GM21526 (cell line): ENCODE results near the gene C17orf67.

Source experiments
- ATAC-seq: cut with Tn5 transposase; IDR thresholded peaks from one replicate; pipeline ENCODE4 v1.9.1; 2021; ENCODE audit warnings: moderate library complexity; ENCODE audit not compliant: unreplicated experiment, low FRiP score

Gene C17orf67

DNA sequence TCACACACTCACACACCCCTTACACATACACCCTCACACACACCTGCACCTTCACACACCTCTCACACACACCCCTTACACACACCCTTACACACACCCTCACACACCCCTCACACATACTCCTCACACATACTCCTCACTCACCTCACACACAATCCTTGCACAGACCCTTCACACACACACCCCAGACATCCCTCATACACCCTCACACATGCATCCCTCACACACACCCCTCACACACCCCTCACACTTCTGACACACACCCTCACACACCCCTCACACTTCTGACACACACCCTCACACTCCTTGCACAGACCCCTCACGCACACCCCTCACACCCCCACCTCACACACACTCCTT lies 23.9 kb downstream of the C17orf67 start:
- ATAC-seq, result no peak

DNA sequence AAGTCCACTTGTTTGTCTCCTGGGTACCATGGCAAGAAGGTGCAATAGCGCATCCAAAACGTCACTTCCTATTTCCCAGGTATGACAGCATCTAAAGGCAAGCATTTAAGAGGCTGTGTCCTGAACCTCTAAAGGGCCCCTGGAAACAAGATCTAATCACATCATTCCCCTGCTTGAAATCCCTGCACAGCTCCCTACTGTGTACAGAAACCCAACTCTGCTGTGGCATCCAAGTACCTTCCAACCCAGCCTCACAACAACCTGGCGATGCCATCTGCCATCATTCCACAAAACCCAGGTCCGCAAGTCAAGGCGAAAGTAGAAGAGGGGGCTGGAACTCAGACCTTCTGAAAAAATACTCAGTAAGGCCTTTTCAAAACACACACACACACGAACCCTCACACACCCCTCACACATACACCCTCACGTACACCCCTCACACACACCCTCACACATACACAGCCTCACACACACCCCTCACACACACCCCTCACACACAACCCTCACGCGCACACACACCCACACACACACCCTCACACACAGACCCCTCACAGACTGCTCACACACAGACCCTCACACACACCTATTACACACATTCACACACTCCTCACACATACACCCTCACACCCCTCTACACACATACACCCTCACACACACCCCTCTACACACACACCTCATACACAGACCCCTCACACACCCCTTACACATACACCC lies 24.5 kb downstream of the C17orf67 start:
- ATAC-seq, result no peak

DNA sequence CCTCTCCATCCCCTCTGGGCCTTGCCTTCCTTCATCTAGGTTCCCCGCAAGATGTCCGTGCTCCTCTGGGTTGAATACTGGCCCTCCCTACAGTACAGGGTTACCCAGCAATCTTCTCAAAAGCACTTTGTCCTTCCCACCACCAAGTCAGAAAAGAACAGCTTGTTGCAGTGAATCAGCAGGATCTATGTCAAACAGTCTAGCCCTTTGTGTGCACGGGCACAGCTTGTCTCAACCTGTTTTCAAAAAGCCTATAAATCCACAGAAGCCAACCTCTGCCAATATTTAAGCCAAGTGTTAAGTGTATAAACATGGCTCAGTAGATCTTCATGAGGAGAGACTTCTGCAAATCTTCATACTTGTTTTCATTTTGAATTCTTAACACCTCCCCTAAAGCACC lies 25.2 kb downstream of the C17orf67 start:
- no peak for ATAC-seq

DNA sequence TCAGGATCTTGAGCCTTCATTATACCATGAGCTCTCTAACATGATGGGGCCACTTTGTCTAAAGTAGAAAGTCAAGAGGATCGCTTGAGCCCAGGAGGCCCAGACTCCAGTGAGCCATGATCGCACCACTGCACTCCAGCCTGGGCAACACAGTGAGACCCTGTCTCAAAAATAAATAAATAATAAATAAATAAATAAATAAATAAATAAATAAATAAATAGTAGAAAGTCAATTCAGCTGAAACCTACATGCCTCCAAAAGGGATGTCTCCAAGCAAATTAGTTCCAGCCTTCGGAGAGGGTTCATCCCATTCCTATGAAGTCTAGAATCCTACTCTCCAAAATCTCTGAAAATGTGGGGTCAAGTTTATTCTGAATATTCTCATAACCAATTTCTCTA lies 26.0 kb downstream of the C17orf67 start:
- no peak for ATAC-seq

DNA sequence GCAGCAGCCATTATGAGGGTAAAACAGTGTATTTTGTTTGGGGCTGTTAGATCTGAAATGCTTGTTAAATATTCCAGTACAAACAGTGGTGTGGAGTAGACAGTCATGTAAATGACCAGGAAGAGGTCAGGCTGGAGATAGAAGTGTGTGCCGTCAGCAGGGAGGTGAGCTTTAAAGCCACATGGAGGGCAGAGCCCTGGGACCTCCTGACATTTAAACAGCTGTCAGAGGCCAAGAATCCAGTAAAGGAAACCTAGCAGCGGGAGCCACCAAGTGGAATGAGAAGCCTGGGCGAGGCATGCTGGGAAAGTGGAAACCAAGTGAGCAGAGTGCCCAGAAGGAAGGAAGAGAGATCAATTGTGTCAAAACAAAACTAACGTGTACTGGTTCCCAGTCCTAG lies 26.8 kb downstream of the C17orf67 start:
- no peak for ATAC-seq

DNA sequence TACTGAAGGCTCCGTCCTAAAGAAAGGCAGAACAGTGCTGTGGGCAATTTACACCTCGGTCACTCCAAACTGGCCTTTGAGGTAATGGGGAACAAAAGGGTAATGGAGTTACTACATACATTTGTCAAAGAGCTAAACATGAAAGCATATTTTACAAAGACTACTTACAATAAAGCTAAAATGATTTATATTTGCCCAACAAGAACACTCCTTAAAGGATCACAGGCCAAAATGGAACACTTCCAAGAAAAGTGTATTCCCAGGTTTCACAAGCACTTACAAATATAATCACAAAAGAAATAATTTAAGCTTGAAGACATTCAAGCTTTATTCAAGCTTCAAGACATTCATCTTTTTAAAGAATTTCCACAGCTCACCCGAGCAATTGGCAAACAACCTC lies 29.3 kb downstream of the C17orf67 start:
- no peak for ATAC-seq

DNA sequence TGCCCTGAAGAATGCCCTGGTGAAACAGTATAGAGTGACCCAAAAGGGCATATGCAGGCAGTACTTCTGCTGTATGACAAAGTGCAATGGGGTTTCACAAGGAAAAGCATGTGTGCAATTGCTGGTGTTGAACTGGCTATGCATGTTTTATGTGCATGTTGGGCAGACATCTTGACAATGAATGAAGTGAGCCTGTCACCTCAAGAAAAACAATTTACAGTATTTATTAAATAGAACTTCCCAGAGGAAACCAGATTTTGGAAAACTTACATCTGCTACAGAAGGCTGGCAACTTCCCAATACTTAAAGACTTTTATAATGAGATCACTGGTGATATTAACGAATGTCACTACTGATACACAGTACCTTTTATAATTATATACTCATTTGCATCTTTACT lies 30.6 kb downstream of the C17orf67 start:
- no peak for ATAC-seq

DNA sequence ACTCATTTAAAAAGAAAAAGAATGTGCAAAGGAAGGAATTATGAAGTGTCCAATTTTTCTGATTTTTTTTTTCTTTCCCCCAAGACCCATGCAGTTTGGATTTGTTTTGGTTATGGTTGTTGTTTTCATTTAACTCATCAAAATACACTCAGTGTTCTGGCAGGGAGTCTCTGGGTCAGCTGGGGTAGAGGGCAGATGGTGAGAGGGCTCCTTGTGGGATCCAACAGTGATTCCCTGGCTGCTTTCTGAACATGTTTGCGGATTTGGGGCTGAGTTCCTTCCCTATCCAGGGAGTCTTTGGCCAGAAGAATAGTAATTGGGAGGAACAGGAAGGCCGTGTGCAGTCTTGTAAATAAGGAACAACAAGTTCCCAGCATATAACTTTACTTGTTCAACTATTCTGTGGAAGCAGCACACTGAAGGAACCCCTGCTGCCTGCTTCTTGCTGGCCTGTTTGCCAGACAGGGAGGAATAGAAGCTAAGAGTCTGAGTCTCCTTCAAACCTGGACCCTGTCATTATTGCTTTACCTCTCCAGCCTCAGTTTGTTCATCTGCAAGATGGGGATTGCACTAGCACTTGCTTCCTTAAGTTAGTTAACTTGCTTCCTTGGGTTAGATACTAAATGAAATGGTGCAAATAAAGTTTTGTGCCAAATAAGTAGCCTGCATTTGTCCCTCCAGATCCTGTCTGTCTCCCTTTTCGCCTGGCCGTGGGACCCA lies 32.1 kb downstream of the C17orf67 start:
- no peak for ATAC-seq

DNA sequence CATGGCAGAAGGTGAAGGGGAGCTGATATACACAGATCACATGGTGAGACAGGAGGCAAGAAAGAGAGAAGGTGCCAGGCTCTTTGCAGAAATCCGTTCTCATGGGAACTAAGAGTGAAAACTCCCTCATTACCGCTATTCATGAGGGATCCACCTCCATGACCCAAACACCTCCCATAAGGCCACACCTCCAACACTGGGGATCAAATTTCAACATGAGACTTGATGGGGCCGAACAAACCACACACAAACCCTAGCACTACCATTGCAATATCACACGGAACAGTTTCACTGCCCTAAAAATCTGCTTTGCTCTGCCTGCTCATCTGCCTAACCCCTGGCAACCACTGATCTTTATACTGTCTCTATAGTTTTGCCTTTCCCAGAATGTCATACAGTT lies 34.8 kb downstream of the C17orf67 start:
- no peak for ATAC-seq

DNA sequence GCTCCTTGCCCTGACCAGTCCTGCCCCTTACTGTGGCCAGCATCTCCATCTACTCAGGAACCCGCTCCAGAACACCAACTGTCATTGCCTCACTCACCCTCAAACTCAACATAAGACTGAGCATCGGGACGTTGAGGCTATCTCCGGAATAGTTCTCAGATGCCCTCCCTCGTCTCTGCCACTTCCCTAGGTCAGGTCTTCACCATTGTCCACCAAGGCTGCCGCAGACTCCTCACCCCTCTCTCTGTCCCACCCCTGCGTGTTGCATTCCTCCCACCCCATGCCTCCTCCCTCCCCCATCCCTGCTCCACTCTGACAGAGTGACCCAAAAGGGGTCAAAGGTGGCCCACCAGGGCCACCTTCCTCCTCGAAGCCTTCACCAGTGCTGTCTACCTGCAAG lies 37.2 kb downstream of the C17orf67 start:
- ATAC-seq, result no peak

DNA sequence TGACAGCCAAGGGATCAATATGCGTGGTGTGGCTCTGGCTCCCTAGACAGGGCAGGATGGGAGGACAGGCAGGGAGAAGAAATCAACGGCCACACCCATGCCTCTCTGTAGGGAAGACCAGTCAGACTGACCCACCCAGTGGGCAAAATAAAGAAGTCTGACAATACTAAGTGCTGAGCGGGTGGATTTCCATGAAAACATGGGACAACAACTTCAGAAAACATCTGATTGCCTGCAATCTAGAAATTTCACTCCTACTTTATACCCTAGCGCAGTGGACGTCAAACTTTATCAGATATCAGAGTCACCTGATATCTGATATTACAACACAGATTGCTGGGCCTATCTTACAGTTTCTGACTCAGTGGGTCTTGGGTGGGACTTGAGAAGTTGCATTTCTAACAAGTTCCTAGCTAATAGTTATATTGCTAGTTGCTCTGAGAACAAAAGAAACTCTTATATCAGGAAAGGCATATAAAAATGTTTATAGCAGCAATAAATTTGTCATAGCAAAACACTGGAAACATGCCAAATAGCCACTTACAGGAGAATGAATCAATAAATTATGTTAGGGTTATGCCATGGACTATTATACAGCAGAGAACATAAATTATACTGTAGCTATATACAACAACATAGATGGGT lies 38.4 kb downstream of the C17orf67 start:
- no peak for ATAC-seq

DNA sequence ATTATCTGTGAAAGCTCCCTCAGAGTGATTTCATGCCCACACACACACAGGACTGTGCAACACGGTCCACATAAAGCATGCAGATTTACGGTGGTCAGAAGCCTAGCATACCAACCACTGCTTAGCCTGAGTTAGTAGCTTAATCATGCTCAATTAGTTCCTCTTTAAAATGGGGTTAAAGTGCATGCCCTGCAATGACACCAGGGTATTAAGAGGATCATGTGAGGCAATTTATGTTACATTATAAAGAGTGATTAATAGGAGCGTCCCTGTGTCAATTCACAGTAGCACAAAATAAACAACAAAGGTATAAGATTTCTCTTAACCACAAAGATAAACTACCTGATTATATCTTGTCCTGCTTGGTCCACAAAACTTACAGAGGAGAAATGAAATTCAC lies 39.8 kb downstream of the C17orf67 start:
- no peak for ATAC-seq

DNA sequence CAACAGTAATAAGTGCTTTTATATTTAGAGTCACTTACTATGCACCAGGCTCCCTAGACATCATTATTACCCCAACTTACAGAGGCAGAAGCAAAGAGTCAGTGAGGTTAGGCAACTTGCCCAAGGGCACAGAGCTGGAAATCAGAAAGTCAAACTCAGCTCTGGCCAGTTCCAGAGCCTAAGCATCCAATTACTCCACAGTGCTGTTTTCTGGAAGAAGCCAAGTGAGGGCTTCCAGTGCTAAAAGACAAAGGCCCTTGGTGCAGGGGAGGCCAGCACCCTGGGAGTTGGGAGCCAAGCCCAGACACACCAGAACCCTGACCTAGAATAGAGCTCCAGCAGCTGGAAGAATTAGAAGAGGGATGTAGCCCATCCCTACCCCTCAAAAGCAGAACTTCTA lies 40.2 kb downstream of the C17orf67 start:
- ATAC-seq, result no peak

DNA sequence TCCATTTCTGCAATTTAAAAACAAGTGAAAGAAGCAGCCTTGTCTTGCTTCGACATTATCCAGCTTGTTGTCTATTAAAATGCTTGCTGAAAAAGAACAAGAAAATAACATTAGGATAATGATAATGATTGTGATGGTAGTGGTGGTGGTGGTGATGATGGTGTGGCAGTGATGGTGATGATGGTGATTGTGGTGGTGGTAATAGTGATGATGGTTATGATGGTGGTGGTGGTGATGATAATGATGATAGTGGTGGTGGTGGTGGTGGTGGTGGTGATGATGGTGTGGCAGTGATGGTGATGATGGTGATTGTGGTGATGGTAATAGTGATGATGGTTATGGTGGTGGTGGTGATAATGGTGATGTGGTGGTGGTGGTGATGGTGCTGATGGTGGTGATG lies 41.5 kb downstream of the C17orf67 start:
- ATAC-seq, result no peak

DNA sequence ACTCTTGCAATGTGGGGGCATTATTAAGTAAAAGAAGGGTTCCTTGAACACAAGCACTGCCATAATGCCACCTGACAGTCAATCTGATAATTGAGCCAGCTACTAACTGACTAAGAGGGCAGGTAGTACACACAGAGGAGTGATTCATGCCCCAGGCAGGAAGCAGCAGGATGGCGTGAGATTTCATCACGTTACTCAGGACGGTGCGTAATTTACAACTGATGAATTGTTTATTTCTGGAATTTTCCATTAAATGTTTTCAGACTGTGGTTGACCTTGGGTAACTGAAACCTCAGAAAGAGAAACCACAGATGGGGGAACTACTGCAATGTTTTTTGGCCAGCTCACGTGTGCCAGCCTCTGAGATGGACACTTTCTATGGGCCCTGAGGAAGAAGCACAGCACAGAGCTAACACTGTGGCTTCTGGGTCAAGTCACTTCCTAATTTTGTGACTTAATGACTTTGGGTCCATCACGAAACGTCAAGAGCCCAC lies 46.7 kb downstream of the C17orf67 start:
- ATAC-seq, result peak; percentile 61

DNA sequence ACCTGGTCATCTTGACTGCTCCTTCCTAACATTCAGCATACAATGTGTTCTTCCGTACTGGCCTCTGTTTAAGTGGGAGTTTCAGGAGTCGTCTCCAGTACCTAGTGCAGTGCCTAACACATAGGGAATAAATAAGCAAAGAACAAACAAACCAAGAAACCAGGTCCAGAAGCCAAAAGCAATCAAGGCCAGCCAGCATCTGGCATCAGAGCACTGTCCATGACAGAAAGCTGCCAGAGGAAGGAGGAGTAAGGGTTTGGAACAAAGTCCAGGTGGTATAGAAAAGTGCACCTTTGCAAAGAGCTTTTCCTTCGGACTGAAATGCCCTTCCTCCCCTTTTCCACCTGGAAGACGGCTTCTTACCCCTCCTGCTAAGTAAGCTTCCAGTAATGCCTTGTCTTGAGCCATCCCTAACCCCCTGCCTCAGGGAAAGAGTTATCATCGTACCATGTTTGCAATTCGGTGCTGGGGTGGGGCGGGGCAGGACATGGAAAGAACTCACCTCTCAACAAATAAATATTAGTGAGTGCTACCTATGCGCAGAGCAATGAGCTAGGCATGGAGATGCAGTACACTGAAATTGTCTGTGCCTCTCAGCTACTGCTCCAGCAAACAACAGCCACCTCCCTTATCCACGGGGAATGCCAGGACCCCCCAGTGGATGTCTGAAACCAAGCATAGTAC lies 47.6 kb downstream of the C17orf67 start:
- no peak for ATAC-seq

DNA sequence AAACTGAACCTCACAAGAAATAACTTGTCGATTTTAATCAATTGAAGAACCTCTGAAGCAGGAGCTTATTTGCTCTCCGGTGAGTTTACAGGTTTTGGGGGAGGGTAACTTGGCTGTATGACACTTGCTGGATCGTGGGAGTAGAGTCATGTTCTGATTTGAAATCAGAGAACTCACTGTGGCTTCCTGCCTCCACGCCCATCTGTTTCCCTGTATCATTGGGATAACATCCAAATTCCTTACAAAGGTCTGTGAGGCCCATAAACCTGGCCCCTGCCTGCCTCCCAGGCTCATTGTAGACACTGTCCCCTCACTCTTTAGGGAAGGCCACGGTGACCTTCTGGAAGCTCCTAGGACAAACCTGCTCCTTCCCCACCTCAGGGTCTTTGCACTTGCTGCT lies 48.3 kb downstream of the C17orf67 start:
- no peak for ATAC-seq

DNA sequence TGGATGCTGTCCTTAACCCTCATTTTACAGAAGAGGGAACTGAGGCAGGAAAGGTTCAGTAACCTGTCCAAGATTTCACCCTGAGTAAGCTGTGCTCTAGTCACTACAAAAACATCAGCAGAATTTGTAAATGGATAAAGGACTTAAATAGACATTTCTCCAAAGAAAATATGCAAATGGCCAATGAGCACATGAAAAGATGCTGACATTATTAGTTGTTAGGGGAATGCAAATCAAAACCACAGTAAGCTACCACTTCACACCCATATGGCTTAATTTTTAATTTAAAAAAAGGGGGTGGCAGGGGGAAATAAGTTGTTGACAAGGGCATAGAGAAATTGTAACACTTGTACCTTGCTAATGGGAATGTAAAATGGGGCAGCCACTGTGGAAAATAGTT lies 51.4 kb downstream of the C17orf67 start:
- ATAC-seq, result no peak

DNA sequence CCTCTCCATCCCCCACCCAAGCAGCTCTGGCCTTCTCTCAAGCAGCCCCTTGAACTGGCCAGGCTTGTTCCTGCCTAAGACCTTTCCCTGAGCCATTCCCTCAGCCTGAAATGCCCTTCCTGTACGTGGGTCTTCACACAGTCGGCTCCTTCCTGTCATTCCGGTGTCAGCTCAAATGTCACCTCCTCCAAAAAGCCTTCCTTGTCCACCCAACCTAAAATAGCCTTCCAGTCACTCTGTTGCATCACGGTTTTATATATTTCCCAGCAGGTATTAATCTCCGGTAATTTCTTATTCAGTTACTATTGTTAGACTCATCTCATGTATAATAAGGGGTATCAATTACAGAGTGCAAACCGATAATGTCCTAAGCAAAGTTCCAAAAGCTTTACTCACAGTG lies 51.8 kb downstream of the C17orf67 start:
- ATAC-seq, result no peak

DNA sequence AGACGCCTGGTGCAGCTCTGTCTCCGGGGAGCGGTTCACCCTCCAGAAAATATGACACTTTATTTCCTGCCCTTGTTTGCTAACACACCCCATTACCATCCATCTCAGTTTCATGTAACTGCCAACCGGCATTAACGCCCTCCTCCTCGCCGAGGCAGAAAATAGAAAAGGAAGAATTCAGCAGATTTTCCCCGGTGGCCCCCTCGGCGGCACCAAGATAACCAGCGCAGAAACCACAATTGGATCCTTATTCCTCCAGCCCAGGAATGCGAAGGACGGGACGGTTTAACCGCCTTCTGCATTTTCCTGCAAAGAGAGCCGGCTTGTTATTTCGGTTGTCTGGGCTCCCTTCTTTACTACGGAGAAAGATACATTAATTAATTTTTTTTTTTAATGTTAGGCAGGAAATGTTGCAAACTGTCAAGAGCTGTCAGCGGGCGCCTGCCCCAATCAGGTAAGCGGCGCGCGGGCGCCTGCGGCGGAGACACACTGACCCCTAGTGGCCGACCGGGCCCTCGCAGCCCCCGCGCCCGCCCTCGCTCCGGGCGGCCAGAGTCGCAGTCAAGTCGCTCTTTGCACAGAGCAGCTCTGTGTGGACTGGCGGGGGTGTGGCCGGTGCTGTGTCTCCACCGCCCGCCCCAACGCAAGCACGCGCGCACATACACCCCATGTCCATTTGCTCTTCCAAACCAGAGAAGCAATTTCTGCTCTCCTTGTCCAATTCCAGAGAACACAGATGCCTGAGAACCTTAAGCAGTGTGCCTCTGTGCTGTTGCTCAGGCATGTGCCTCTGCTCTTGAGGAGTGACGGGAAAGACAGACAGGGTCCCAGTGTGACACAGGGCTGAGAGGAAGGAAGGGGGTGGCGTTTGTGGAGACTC lies 53.6 kb downstream of the C17orf67 start:
- peak; percentile 89 for ATAC-seq
